HG03342 (cell line): ENCODE measurements around the gene TRHDE.
"Not testable (repeated sequence)": the region's sequence is repeated elsewhere in the genome, so short reads cannot be mapped to it uniquely, and the experiment has no call there.

Experiments used
- ATAC-seq: cut with Tn5 transposase; IDR thresholded peaks from one replicate; pipeline ENCODE4 v1.9.1; 2021; ENCODE audit warnings: mild to moderate bottlenecking, moderate library complexity; ENCODE audit not compliant: unreplicated experiment

The TRHDE gene

GRCh38 chr12:72586456-72586855 is 314.3 kb downstream of the TRHDE start:
- no peak for ATAC-seq

- ATAC-seq = no peak
These were observed 330.4 kb downstream of the TRHDE start for GRCh38 chr12:72602581-72602980.

GRCh38 chr12:72605975-72606374 is 333.8 kb downstream of the TRHDE start:
- no peak for ATAC-seq

GRCh38 chr12:72610342-72610741 is 338.2 kb downstream of the TRHDE start:
- no peak for ATAC-seq

- ATAC-seq = no peak
These were observed 338.7 kb downstream of the TRHDE start for GRCh38 chr12:72610854-72611358.

- ATAC-seq = no peak
These were observed 340.0 kb downstream of the TRHDE start for GRCh38 chr12:72612171-72612570.

GRCh38 chr12:72618764-72619163 is 346.6 kb downstream of the TRHDE start:
- no peak for ATAC-seq

- no peak for ATAC-seq
These were observed 350.4 kb downstream of the TRHDE start for GRCh38 chr12:72622556-72622955.

GRCh38 chr12:72631926-72632685 is 359.9 kb downstream of the TRHDE start:
- ATAC-seq = no peak

GRCh38 chr12:72642706-72643105 is 370.5 kb downstream of the TRHDE start:
- no peak for ATAC-seq

- peak; percentile 82 for ATAC-seq
These were observed 375.0 kb downstream of the TRHDE start for GRCh38 chr12:72647139-72647538.

- no peak for ATAC-seq
These were observed 386.4 kb downstream of the TRHDE start for GRCh38 chr12:72658615-72659014.

- ATAC-seq = not testable (repeated sequence)
These were observed 388.0 kb downstream of the TRHDE start for GRCh38 chr12:72660174-72660573.

GRCh38 chr12:72673853-72674252 is 401.7 kb downstream of the TRHDE start:
- ATAC-seq = peak; percentile 83

GRCh38 chr12:72676556-72676955 is 404.4 kb downstream of the TRHDE start:
- no peak for ATAC-seq

- no peak for ATAC-seq
These were observed 405.0 kb downstream of the TRHDE start for GRCh38 chr12:72677139-72677538.

- ATAC-seq = no peak
These were observed 405.7 kb downstream of the TRHDE start for GRCh38 chr12:72677846-72678245.

- ATAC-seq = no peak
These were observed 407.1 kb downstream of the TRHDE start for GRCh38 chr12:72679147-72679757.

GRCh38 chr12:72681028-72681427 is 408.9 kb downstream of the TRHDE start:
- no peak for ATAC-seq

- ATAC-seq = no peak
These were observed 412.3 kb downstream of the TRHDE start for GRCh38 chr12:72684491-72684890.

GRCh38 chr12:72692338-72692737 is 420.2 kb downstream of the TRHDE start:
- no peak for ATAC-seq

GRCh38 chr12:72694193-72694592 is 422.0 kb downstream of the TRHDE start:
- no peak for ATAC-seq
